ENCODE data around the gene KCNJ14. TPM values are rescaled to one million over a fixed set of nuclear protein-coding genes. Genes with fewer than 3 reads are reported as not detected.

The KCNJ14 gene
- total RNA-seq, 1 experiment from 2014 or later = 3.8 TPM

- no peak for DNase-seq (ENCODE audit: low read depth)
These were observed 53.5 kb downstream of the KCNJ14 start for GRCh38 chr19:48508729-48509411.

- no peak for DNase-seq (ENCODE audit: low read depth)
These were observed 54.3 kb downstream of the KCNJ14 start for GRCh38 chr19:48509467-48510194.

GRCh38 chr19:48510421-48511268 is 55.3 kb downstream of the KCNJ14 start:
- DNase-seq (ENCODE audit: low read depth) = peak; percentile 72

- no peak for DNase-seq (ENCODE audit: low read depth)
These were observed 56.0 kb downstream of the KCNJ14 start for GRCh38 chr19:48511321-48511731.

DNA sequence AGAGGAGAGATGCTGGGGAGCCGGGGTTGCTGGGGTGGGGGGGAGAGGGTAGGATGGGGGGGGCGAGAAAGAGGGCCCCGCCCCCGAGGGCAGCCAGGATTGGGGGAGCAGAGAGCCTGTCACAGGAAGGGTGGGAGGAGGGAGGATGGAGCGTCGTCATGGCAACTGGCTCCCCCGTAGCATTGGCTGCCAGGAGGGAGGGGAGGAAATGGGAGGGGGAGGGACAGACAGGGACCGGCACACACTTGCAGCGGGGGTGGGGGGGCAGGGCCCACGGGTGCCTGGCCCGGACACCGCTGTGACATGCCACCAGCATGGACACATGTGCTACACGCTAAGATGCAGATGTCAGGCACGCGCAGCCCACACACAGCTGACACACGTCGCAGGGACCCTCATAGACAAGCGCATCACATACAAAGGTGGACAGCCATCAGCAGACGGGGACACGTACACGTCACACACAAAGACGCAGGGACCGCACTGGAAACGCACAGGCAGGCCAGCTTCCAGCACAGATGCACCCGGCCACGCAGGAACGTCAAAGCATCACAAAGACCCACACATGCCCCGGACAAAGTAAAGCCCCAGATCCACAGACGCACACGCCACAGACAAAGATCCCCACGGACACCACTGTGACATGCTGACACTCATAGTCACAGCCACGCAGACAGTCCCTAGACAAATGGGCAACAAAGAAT is 56.6 kb downstream of the KCNJ14 start, which contains the start of gene LMTK3:
TSS of gene LMTK3 (minus strand) at position 36 of the 704 bp plus-strand sequence. CDS start 259 bp downstream, outside the sequence.
- DNase-seq (ENCODE audit: low read depth) = peak; percentile 85

DNA sequence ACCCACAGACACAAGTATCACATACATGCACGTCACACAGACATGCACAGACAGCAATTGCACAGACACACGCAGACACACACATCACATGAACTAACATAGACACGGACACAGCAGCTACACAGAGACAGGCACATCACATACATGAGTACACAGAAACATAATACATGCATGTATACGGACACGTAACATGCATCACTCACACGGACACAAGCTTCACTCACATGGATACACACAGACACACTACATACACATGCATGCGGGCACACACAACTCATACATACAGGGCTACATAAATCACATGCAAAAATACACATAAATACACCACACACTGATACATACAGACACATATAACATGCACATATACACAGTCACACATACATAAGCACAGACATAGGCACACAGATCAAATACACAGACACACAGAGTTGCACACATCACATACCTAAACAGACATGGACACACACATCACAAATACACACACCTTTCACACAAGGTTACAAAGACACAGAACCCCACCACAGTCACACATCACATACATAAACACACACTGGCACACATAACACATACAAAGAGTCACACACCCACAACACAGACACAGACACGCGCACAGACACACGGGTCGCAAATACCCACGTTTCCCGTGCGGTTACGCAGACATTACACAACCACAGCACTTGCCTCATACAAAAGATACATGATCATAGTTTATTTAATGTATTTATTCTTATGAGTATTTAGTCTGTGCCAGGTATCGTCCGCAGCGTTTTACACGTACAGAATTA is 57.3 kb downstream of the KCNJ14 start:
- DNase-seq (ENCODE audit: low read depth) = no peak

DNA sequence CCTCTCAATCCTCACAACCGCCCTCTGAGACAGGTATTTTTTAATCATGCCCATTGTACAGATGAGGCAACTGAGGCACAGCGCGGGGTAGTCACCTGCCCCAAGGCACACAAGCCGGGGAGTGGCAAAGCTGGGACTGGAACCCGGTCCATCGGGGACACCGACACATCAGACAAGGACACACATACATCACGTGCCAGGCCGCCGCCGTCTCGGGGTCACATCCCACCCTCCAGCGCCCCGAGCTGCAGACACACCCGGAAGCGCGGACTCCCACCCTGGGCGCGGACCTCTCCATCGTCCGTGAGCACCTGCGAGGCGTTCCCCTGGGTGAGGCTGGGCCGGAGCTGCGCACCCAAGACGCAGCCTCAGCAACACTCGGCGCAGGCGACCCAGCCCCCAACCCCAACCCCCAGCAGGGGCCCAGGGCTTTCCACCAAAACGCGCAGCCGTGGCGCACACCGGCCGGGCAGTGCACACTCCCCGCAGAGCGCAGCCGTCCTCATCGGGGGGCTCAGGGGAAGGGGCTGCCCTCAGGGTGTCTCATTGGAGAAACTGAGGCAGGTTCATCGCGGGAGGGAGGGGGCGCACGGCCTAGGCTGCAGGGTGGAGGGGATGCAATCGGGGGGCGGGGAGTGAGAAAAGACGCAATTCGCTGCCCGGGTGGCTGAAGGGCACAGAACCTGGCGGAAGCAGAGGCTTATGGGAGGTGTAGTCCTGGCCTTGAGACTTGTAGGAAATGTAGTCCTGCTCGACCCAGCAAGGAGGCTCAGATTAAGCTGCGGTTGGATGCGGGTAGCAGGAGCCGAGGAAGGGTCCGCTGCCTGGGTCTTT is 58.1 kb downstream of the KCNJ14 start:
- peak; percentile 79 for DNase-seq (ENCODE audit: low read depth)

GRCh38 chr19:48514123-48514458 is 58.7 kb downstream of the KCNJ14 start:
- DNase-seq (ENCODE audit: low read depth) = no peak

DNA sequence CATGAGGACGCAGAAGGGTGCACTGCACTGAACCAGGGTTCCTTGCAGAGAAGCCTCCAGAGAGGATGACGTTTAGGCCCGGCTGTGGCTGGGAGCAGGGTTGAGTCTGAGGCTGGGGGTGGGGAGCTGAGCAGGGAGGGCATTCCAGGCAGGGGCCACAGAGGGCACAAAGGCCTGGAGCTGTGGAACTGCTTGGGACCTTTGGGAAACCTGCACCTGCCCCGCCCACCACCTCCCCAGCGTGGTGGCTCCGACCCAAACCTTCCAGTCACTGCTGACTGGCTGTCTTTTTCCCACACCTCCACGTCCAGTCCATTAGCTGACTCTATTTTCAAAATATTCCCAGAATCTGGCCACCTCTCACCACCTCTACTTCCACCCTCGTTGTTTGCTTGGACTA is 61.2 kb downstream of the KCNJ14 start:
- DNase-seq (ENCODE audit: low read depth) = no peak

Other genes starting within 250 kb of the KCNJ14 start
- 13.2 and 14.2 TPM in 2 replicates for gene CARD8, start 199.7 kb upstream of the KCNJ14 start, total RNA-seq (2014; rRNA removed; shearing (Covaris generic))
- 0.54 and 1.2 TPM in 2 replicates for gene ZNF114, start 185.5 kb upstream of the KCNJ14 start, total RNA-seq (2014; rRNA removed; shearing (Covaris generic))
- gene EMP3, start 130.0 kb upstream of the KCNJ14 start, total RNA-seq (2014; rRNA removed; shearing (Covaris generic)) = 36.2 and 54.6 TPM in 2 replicates
- gene TMEM143, start 91.6 kb upstream of the KCNJ14 start, total RNA-seq (2014; rRNA removed; shearing (Covaris generic)) = 2.5 and 3.8 TPM in 2 replicates
- gene SYNGR4, start 91.2 kb upstream of the KCNJ14 start, total RNA-seq (2014; rRNA removed; shearing (Covaris generic)) = not detected in 2 replicates
- gene KDELR1, start 64.0 kb upstream of the KCNJ14 start, total RNA-seq (2014; rRNA removed; shearing (Covaris generic)) = 54.5 and 61.0 TPM in 2 replicates
- 0.09 TPM in 1 of 2 replicates, not detected in the other for gene GRIN2D, start 61.9 kb upstream of the KCNJ14 start, total RNA-seq (2014; rRNA removed; shearing (Covaris generic))
- 108 and 129 TPM in 2 replicates for gene GRWD1, start 9.6 kb upstream of the KCNJ14 start, total RNA-seq (2014; rRNA removed; shearing (Covaris generic))
- gene CYTH2, start 13.8 kb downstream of the KCNJ14 start, total RNA-seq (2014; rRNA removed; shearing (Covaris generic)) = 43.3 and 93.8 TPM in 2 replicates
- gene LMTK3, start 56.3 kb downstream of the KCNJ14 start, total RNA-seq (2014; rRNA removed; shearing (Covaris generic)) = under 0.01 TPM in 1 of 2 replicates, not detected in the other
- not detected in 2 replicates for gene SULT2B1, start 96.6 kb downstream of the KCNJ14 start, total RNA-seq (2014; rRNA removed; shearing (Covaris generic))
- gene SPACA4, start 151.2 kb downstream of the KCNJ14 start, total RNA-seq (2014; rRNA removed; shearing (Covaris generic)) = not detected in 2 replicates
- not detected in 2 replicates for gene FAM83E, start 159.5 kb downstream of the KCNJ14 start, total RNA-seq (2014; rRNA removed; shearing (Covaris generic))
- gene RPL18, start 163.6 kb downstream of the KCNJ14 start, total RNA-seq (2014; rRNA removed; shearing (Covaris generic)) = 2,925 and 3,124 TPM in 2 replicates
- 5.1 and 12.7 TPM in 2 replicates for gene SPHK2, start 163.9 kb downstream of the KCNJ14 start, total RNA-seq (2014; rRNA removed; shearing (Covaris generic))
- gene DBP, start 181.8 kb downstream of the KCNJ14 start, total RNA-seq (2014; rRNA removed; shearing (Covaris generic)) = 3.0 and 10.0 TPM in 2 replicates
- not detected in 2 replicates for gene CA11, start 190.6 kb downstream of the KCNJ14 start, total RNA-seq (2014; rRNA removed; shearing (Covaris generic))
- gene NTN5, start 217.4 kb downstream of the KCNJ14 start, total RNA-seq (2014; rRNA removed; shearing (Covaris generic)) = not detected in 2 replicates
- gene FUT2, start 240.4 kb downstream of the KCNJ14 start, total RNA-seq (2014; rRNA removed; shearing (Covaris generic)) = not detected in 2 replicates

Measured in Daoy (cell line).